ENCODE results near the gene TATDN2. TPM values are rescaled to one million over a fixed set of nuclear protein-coding genes. Genes with fewer than 3 reads are reported as not detected.

The TATDN2 gene
- polyA plus RNA-seq, 4 donors = 29.5 to 36.3 (median 33.8) TPM

- no peak for DNase-seq (ENCODE audit: low read depth in 4 of 4, low spot score in 3 of 4)
Measured at GRCh38 chr3:10234526-10235230, 13.6 kb upstream of the TATDN2 start.

GRCh38 chr3:10235551-10235950 lies 12.7 kb upstream of the TATDN2 start:
- DNase-seq (ENCODE audit: low read depth in 4 of 4, low spot score in 3 of 4) = no peak

GRCh38 chr3:10238345-10239183 lies 9.7 kb upstream of the TATDN2 start:
- no peak for DNase-seq (ENCODE audit: low read depth in 4 of 4, low spot score in 3 of 4)

- DNase-seq (ENCODE audit: low read depth in 4 of 4, low spot score in 3 of 4) = no peak
Measured at GRCh38 chr3:10240799-10241198, 7.5 kb upstream of the TATDN2 start.

GRCh38 chr3:10242182-10243065 lies 5.8 kb upstream of the TATDN2 start:
- no peak for DNase-seq (ENCODE audit: low read depth in 4 of 4, low spot score in 3 of 4)

GRCh38 chr3:10244009-10244408 lies 4.2 kb upstream of the TATDN2 start:
- DNase-seq (ENCODE audit: low read depth in 4 of 4, low spot score in 3 of 4) = no peak

GRCh38 chr3:10245081-10245712 lies 3.1 kb upstream of the TATDN2 start:
- DNase-seq (ENCODE audit: low read depth in 4 of 4, low spot score in 3 of 4) = no peak

- no peak for DNase-seq (ENCODE audit: low read depth in 4 of 4, low spot score in 3 of 4)
Measured at GRCh38 chr3:10247679-10248183, 528 bp upstream of the TATDN2 start.

GRCh38 chr3:10248984-10249748 lies 907 bp downstream of the TATDN2 start:
- no peak for DNase-seq (ENCODE audit: low read depth in 4 of 4, low spot score in 3 of 4)

- DNase-seq (ENCODE audit: low read depth in 4 of 4, low spot score in 3 of 4) = no peak
Measured at GRCh38 chr3:10249833-10250232, 1.6 kb downstream of the TATDN2 start.

- no peak for DNase-seq (ENCODE audit: low read depth in 4 of 4, low spot score in 3 of 4)
Measured at GRCh38 chr3:10251006-10251405, 2.7 kb downstream of the TATDN2 start.

GRCh38 chr3:10253731-10254130 lies 5.5 kb downstream of the TATDN2 start:
- no peak for DNase-seq (ENCODE audit: low read depth in 4 of 4, low spot score in 3 of 4)

GRCh38 chr3:10255835-10256234 lies 7.6 kb downstream of the TATDN2 start:
- DNase-seq (ENCODE audit: low read depth in 4 of 4, low spot score in 3 of 4) = no peak

- DNase-seq (ENCODE audit: low read depth in 4 of 4, low spot score in 3 of 4) = no peak
Measured at GRCh38 chr3:10259036-10259435, 10.8 kb downstream of the TATDN2 start.

GRCh38 chr3:10259798-10260197 lies 11.5 kb downstream of the TATDN2 start:
- DNase-seq (ENCODE audit: low read depth in 4 of 4, low spot score in 3 of 4) = no peak

- no peak for DNase-seq (ENCODE audit: low read depth in 4 of 4, low spot score in 3 of 4)
Measured at GRCh38 chr3:10260211-10260701, 12.0 kb downstream of the TATDN2 start.

- no peak for DNase-seq (ENCODE audit: low read depth in 4 of 4, low spot score in 3 of 4)
Measured at GRCh38 chr3:10262027-10262426, 13.8 kb downstream of the TATDN2 start.

- DNase-seq (ENCODE audit: low read depth in 4 of 4, low spot score in 3 of 4) = no peak
Measured at GRCh38 chr3:10263646-10264363, 15.5 kb downstream of the TATDN2 start.

- no peak for DNase-seq (ENCODE audit: low read depth in 4 of 4, low spot score in 3 of 4)
Measured at GRCh38 chr3:10265833-10266232, 17.6 kb downstream of the TATDN2 start.
